HepG2 (cell line): ENCODE results near the gene PXDC1. TPM values are rescaled to one million over a fixed set of nuclear protein-coding genes. Genes with fewer than 3 reads are reported as not detected.

Experiments used
- CHD4 ChIP-seq: fragments of 200-600 bp; sonication (generic); IDR thresholded peaks from 2 replicates; pipeline ENCODE4 v1.7.0; 2017; ENCODE audit warnings: mild to moderate bottlenecking, low read length, borderline replicate concordance
- EEA1 ChIP-seq: sonication (generic); formaldehyde crosslinking; IDR thresholded peaks from 2 replicates; pipeline ENCODE4 v1.5.1; 2020; ENCODE audit warnings: mild to moderate bottlenecking, missing genetic modification reagents, borderline replicate concordance
- GZF1 ChIP-seq: sonication (generic); formaldehyde crosslinking; IDR thresholded peaks from 2 replicates; pipeline ENCODE4 v1.5.1; 2020; ENCODE audit warnings: mild to moderate bottlenecking, missing genetic modification reagents
- HNF1A ChIP-seq, 2 experiments: sonication (generic) in 1 of 2; formaldehyde crosslinking in 1 of 2; IDR thresholded peaks; 2 replicates each; pipeline versions ENCODE4 v1.4.0 to v1.6.1; 2016 to 2020; ENCODE audit warnings: borderline replicate concordance in 1 of 2, low read depth in 1 of 2, mild to moderate bottlenecking in 1 of 2, missing genetic modification reagents in 1 of 2
- NR2F1 ChIP-seq, 2 experiments: fragments of 450-650 bp in 1 of 2; formaldehyde crosslinking in 1 of 2; IDR thresholded peaks; 2 replicates each; pipeline versions ENCODE4 v1.5.0 to v1.6.1; 2016 to 2020; ENCODE audit warnings: mild to moderate bottlenecking in 1 of 2, missing compliant biosample characterization in 1 of 2, missing genetic modification reagents in 1 of 2, moderate library complexity in 1 of 2
- POGZ ChIP-seq: sonication (generic); formaldehyde crosslinking; IDR thresholded peaks from 2 replicates; pipeline ENCODE4 v1.4.0; 2020; ENCODE audit warnings: mild to moderate bottlenecking, missing genetic modification reagents
- SCMH1 ChIP-seq: sonication (generic); formaldehyde crosslinking; IDR thresholded peaks from 2 replicates; pipeline ENCODE4 v1.9.0; 2021; ENCODE audit warnings: missing genetic modification reagents, mild to moderate bottlenecking, borderline replicate concordance
- TEAD3 ChIP-seq: optimal IDR thresholded peaks from 2 replicates; pipeline ENCODE3; 2016; ENCODE audit warnings: borderline replicate concordance
- TFDP1 ChIP-seq: IDR thresholded peaks from 2 replicates; pipeline ENCODE4 v1.6.1; 2016; ENCODE audit warnings: missing compliant biosample characterization, missing genetic modification reagents, borderline replicate concordance
- USF2 ChIP-seq, 2 experiments: sonication (generic) in 1 of 2; formaldehyde crosslinking in 1 of 2; IDR thresholded peaks; 2 replicates each; pipeline versions ENCODE4 v1.5.1 to v1.6.1; 2011 to 2020; ENCODE audit warnings: borderline replicate concordance in 1 of 2, low read depth in 1 of 2, low read length in 1 of 2, mild to moderate bottlenecking in 1 of 2, missing genetic modification reagents in 1 of 2, moderate library complexity in 1 of 2
- ZHX1 ChIP-seq: sonication (generic); formaldehyde crosslinking; IDR thresholded peaks from 2 replicates; pipeline ENCODE4 v1.8.1; 2022; ENCODE audit warnings: low read depth, mild to moderate bottlenecking, missing genetic modification reagents
- ZNF331 ChIP-seq: sonication (generic); formaldehyde crosslinking; IDR thresholded peaks from 2 replicates; pipeline ENCODE4 v1.4.0; 2020; ENCODE audit warnings: missing genetic modification reagents
- ZNF432 ChIP-seq: sonication (generic); formaldehyde crosslinking; IDR thresholded peaks from 2 replicates; pipeline ENCODE4 v1.5.0; 2020; ENCODE audit warnings: missing genetic modification reagents, mild to moderate bottlenecking, borderline replicate concordance
- ZNF441 ChIP-seq: sonication (generic); formaldehyde crosslinking; IDR thresholded peaks from 2 replicates; pipeline ENCODE4 v1.7.0; 2021; ENCODE audit warnings: missing genetic modification reagents, borderline replicate concordance
- ZNF629 ChIP-seq: sonication (generic); formaldehyde crosslinking; conservative IDR thresholded peaks from 2 replicates; pipeline ENCODE4 v1.5.0; 2020; ENCODE audit warnings: missing genetic modification reagents
- polyA plus RNA-seq, 8 experiments: library from polyadenylated mRNA; depleted of rRNA in 3 of 8; stranded (reverse) in 7 of 8; unstranded in 1 of 8; fragments of >200 nt; fragmentation: Illumina TruSeq in 4 of 8; extraction: Trizol in 4 of 8; gene quantifications; 2 replicates each; pipeline versions ENCODE4 v1.2.1 to v1.2.3, GENCODE V29; 2011 to 2016; ENCODE audit warnings: low read depth in 4 of 8, missing spikeins in 1 of 8, mixed read lengths in 1 of 8; ENCODE audit not compliant: insufficient read depth in 1 of 8
- total RNA-seq, 5 experiments: library from RNA; depleted of rRNA; stranded (reverse); fragments of >200 nt; fragmentation: Illumina TruSeq; extraction: Trizol; gene quantifications; 2 replicates each; pipeline ENCODE4 v1.2.3, GENCODE V29; 2016; ENCODE audit warnings: low read depth in 1 of 5
- TF ChIP-seq, protein P1 (sequence below): sonication (generic); formaldehyde crosslinking; IDR thresholded peaks from 2 replicates; pipeline ENCODE4 v1.4.0; 2020; ENCODE audit warnings: missing genetic modification reagents

Gene PXDC1
- total and polyA plus RNA-seq, 2 of the 13 experiments (the other 11 are each of a cell fraction or from before 2014, with no cell fraction given) = 32.4 to 34.7 TPM

- TF ChIP-seq ZNF629 (no peak), CHD4 (no peak), GZF1 (CRISPR knock-in tag) (no peak), TFDP1 (peak; percentile 81), HNF1A (IDR thresholded peaks at IDR 0.05; ENCODE audit: low read depth) (no peak), HNF1A (CRISPR knock-in tag; IDR thresholded peaks at IDR 0.05; ENCODE audit: borderline replicate concordance) (no peak), POGZ (CRISPR knock-in tag) (peak; percentile 52; the same call in 1 of the 2 replicates), NR2F1 (CRISPR knock-in tag; IDR thresholded peaks at IDR 0.05) (no peak), TEAD3 (CRISPR knock-in tag) (no peak), ZNF441 (CRISPR knock-in tag) (peak; percentile 20; the same call in 1 of the 2 replicates), ZHX1 (CRISPR knock-in tag) (0 out of 2 replicates have a peak, but pooled peaks have one; percentile 38), ZNF331 (CRISPR knock-in tag) (0 out of 2 replicates have a peak, but pooled peaks have one; percentile 10), USF2 (IDR thresholded peaks at IDR 0.05; ENCODE audit: low read depth, low read length) (no peak), USF2 (CRISPR knock-in tag; IDR thresholded peaks at IDR 0.05; ENCODE audit: borderline replicate concordance) (peak; percentile 26; the same call in 1 of the 2 replicates), ZNF432 (CRISPR knock-in tag) (no peak), SCMH1 (CRISPR knock-in tag) (no peak), EEA1 (peak; percentile 83; the same call in 1 of the 2 replicates)
- TF ChIP-seq, protein P1, sequence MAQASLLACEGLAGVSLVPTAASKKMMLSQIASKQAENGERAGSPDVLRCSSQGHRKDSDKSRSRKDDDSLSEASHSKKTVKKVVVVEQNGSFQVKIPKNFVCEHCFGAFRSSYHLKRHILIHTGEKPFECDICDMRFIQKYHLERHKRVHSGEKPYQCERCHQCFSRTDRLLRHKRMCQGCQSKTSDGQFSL (CRISPR knock-in tag) = no peak
These were observed 1.0 kb downstream of the PXDC1 start (continued) for GRCh38 chr6:3750317-3751076.
